Kasumi-1 (cell line): ENCODE measurements around the gene CIT.
A peak's percentile ranks its signal among the peaks of the same experiment; 100 is the strongest.

ENCODE experiments used
- DNase-seq, 2 experiments: peaks; one replicate each; lab custom pipeline; 2025; lab: John Stamatoyannopoulos, UW

The CIT gene

DNA sequence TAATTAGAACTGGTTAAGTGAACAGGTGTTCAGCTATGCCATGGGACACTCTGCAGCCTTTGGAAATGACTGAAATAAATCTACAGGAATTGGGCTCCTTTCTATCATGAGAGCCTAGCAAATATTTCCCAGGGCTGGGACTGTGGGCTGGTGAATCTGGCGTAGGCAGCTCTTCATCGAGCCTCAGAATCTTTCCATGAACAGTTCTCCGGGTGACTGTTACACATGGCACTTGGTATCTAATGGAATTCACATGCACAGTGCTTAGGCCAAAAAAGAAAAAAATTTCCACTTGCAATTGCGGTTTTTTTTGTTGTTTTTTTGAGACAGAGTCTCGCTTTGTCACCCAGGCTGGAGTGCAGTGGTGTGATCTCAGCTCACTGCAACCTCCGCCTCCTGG is 177.0 kb downstream of the CIT start:
- DNase-seq = no peak

DNA sequence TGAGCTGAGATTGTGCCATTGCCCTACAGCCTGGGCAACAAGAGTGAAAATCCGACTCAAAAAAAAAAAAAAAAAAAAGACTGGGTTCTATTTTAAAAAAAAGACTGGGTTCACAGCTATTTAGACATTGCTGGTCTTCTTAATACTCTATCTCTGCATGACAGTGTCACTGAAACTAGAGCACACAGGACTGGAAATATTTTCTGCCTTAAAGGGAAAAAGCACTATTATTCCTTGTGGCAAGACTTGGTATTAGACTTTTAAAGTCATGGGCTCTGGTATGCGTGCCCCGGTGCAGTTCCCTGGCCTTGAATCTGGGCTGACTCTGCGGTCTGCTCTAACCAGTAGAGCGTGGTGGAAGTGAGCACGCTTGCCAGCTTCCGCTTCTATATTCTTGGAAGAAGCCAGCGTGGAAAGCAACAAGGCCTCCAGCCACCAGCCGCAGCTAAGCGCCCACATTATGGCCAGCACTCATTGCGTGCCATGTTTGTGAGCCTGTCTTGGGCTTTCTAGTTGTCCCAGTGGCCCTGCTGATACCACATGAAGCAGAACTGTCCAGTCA is 177.8 kb downstream of the CIT start:
- no peak for DNase-seq

DNA sequence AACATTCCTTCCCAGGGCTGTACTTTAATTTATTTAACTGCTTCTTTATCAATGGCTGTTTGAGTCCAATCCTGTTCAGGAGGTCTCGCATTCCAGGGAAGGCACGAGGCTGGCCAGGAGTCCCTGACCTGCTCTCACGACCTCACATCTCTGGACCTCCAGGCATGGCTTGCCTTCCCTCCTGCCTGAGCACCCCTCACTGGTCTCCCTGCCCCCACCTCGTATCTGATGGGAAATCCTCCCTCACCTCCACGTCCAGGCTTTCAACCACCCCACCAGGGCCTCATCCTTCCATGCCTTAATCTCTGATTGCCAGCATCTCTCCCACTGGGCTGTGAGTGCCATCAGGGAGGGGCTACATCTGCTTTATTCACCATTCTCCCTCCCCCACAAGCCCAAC is 180.2 kb downstream of the CIT start:
- no peak for DNase-seq

DNA sequence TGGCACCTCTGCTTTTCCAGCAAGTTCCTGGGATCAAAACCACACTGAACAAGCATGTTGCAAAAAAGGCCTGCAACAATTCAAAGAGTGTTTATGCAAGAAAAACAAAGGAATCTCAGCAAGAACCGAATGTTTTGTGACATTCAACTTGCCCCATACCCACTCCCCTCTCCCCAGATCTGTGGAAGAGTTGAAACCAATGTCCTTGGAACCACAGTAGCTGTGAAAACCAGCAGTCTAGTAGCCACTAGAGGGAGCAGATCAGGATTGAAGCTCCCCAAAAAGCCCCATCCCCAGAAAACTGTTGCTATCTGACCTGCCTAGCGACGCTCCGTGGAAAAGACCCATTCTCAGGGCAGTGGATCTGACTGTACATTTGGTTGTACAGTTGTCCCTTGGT is 182.1 kb downstream of the CIT start:
- peak; percentile 13 to 56 for DNase-seq

DNA sequence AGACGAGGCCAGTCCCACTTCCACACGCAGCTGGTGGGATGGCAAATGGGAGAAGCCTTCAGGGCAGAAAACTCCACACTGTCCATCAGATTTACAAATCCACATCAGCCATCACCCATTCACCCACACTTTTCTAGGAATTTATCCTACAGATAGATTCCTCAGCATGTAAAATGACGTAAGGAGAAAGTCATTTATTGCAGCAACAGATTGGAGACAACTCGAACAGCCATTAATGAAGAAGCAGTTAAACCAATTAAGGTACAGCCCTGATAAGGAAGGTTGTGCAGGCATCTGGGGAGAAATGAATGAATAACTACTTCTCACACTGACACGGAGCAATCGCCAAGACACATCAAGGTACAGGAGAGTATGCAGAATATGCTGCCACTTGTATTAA is 183.0 kb downstream of the CIT start:
- no peak for DNase-seq

DNA sequence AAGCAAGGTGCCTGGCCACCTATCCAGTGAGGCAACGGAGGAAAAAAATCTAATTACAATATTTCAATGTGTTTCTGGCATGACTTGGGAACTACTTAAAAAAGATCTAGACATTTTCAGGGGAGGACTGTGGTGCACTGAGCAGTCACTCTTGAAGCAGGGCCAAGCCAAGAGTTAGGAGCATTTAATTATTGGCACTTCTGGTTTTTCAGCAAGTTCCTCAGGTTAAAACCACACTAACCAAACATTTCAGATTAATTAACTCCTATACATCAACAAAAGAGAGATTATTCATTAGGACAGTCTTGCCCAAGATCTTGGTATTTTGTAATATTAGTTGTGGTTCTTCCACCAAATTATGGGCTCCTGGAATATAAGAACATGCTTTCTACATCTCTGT is 183.6 kb downstream of the CIT start:
- DNase-seq = no peak

DNA sequence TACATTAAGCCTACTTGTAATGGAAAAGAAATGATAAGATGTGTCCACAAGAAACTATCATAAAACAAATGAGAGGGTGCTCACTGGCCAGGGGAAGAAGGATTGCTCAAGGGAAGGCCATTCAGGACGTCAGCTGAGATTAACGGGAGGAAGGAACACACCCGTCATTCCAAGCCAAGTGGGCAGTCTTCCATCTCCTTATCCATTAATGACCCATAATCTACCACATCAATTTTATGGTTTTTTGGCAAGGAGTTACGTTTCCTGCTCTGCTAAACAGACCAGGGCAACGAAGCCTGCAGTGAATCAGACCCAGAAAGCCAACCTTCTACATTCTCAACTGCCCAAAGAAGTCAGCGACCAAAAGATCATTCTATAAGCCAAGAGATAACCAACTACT is 184.1 kb downstream of the CIT start:
- DNase-seq = no peak

DNA sequence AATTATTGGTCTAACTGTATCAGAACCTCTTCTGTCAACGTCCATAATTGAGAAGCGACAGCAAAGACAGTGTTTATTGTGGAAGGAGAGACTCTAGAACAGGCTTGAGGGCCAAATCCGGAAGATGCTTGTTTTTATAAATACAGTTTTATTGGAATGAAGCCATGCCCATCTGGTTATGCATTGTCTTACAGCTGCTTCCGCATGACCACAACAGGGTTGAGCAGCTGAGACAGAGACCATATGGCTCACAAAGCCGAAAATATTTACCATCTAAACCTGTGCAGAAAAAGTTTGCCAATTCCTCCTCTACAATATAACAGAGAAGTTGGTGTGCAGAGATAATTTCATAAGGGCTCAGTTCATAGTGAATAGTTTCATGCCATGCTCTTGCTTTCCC is 184.7 kb downstream of the CIT start:
- no peak for DNase-seq

DNA sequence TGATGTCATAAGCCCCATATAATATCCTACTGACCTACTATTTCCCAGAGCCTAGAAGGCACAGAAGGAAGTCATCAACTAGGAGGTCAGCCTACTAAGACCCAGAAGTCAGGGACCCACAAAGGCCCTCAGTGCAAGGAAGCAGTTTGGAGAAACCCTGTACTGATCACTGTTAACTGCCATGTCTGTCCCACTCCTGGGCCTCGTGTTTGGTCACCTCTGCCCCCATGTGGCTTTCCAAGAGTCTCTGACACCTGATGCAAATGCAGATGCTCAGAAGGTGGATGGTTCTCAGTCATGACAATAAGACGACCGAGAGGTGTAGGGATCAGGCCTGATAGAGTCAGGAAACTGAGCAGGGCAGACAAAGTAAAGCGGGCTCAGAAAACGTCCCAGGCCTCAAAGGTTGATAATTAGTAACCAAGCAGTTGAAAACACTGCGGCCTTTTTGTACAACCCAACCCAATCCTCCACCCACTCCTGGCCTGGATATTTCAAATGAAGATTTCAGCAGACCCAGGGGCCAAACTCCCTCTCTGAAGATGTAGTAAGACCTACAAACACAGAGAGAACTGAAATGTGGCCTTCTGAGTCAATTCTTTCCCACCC is 185.8 kb downstream of the CIT start:
- no peak for DNase-seq

DNA sequence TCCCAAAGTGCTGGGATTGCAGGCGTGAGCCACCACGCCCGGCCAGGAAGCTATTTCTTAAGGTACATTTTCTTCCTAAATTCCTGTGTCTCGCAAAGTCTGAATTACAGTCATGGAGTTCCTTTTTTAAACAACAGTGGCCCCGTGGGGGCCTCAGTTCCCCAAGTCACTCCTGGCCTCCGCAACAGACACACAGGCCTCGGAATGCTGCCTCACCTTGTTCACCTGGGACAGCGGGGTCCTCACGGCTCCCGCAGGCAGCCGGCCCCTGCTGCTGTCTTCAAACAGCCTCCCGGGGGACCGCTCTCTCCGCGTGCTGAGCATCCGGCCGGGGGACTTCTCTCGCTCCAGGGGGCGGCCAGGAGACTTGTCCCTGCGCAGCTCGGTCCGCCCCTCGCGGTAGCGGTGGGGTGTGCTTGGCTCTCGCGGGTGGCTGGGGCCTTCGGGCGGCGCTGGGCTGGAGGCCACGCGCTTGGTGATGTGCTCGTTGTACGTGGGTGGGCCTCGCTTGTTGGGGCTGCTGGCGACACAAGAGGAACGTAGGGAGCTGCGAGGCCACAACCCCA is 187.1 kb downstream of the CIT start:
- DNase-seq = no peak

DNA sequence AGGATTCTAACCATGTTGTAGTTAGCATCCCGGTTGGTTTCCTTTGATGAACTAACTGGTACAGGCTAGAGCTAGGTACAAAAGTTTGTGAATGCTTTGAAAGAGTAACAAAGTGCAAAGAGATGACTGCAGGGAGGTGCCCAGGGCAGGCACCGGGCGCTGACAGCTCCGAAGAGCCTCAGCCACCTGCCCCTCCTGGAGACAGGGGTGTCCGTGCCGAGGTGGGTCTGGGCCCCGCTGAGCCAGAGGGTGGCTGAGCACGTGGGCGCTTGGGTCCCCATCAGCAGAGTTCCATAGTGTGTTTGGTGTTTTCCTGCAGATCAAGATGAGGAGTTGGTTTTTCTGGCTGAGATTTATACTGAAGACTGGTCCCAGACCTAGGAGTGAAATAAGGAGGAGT is 189.2 kb downstream of the CIT start:
- no peak for DNase-seq

DNA sequence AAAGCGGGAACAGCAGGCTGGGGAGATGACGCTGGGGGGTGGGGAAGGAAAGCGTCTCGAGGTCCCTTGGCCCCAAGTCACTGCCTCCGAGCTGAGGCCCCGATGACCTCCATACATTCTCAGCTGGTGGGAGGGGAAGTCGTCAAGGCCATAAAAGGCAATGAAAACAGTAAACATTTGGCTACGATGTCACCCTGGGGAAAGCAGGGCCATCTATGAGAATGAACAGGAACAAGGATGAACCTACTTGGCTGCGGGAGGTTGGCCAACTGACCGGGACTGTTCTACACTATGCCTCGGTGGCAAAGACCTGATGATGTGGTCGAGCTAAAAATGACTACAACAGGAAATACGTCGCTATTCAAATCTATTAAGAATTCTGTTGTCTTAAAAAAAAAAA is 189.7 kb downstream of the CIT start:
- DNase-seq = no peak

DNA sequence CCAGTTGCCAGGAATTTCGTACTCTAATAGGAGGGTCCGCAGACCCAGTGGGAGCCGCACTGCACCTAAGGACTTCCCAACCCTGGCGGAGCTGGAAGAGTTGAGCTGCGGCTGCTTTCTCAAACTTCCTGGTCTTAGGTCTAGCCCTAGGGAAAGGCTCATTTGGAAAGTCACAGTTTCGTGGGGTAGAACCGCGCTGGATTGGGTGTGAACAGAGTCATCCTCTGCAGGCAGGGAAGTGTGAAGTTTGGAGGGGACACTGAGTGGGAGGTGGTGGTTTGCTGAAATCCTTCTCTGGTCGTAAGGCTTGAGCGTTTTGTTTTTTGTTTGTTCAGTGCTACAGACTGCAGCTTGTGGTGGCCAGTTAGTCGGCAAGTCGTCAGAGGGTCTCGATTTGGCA is 190.3 kb downstream of the CIT start:
- no peak for DNase-seq

DNA sequence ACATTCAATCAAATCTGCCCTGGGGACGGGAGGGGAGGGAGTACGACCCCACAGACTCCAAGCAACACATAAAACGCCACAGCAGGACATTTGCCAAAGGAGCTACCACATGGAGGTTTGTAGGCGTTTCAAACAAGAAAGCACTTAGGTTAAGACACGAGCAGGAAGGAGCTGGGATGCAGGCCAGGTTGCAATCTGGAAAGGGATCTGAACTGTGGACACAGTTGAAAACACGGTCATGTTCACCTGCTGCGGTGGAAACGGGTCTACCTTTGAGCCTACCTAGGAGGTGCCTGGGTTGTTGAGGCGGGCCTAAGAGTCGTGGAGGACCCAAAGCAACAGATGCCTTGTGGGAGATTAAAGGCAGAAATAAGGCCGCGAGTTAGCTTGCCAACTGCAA is 190.8 kb downstream of the CIT start:
- DNase-seq = no peak

DNA sequence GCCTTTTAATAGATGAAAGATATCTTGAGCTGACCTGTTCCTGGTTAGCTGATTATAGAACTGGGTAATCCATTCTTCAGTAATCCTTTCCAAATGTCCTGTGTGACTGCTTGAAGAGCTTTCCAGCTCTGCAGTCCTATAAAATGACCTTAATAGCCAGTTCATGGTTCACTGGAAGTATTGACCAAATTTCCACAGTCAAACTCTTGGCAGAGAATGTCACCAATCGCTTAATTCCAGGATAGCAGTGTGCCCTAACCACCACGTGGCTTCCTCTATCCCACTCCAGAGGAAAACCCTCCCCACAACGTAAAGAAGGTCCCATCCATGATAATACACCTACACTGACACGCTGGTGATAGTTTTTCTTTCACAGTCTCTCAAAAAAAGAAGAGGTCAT is 191.7 kb downstream of the CIT start:
- DNase-seq = no peak

DNA sequence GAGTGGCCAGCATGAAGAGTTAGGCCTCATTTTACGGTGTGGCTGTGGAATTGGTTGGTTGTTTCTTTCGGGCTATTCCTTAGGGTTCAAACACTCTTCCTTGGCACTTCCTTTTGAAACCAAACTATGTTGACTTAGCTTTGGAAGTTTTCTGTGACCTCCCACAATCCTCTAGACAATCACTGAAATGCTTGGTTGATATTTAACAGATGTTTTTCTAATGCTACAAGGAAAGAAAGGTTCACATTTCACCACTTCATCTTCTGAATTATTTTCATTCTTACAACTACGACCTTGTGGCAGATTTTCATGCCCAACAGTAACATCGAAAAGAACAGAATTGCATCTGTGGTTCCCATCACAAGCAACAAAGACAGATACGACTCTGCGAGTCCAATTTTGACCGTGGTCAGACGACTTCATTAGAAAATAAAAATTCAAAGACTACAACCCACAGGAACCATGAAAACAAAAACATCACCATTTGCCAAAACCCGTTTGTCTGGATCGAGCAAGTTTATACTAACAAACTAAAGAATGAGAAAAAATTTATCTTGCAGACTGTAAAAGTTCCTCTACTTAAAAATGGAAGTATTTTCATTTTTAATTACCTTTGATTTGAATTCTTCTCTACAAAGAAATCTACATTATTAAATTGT is 192.3 kb downstream of the CIT start:
- no peak for DNase-seq

DNA sequence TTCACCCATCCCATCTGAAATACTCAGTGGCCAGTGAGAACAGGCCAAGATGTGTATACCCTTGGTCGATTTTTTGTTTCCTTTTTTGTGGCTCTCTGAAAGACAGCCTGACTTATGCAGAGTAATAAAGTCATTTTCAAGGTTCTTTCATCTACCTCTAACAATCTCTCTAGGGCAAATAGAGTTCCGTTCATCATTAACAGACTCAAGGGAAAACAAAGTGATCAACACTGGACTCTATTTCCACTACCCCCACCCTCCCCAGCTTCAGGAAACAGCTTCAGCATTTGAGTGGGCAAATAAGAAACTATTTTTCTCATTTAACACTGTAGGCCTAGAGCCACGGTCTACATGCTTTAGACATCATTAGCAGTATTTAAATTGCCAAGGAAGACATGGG is 193.3 kb downstream of the CIT start:
- no peak for DNase-seq

DNA sequence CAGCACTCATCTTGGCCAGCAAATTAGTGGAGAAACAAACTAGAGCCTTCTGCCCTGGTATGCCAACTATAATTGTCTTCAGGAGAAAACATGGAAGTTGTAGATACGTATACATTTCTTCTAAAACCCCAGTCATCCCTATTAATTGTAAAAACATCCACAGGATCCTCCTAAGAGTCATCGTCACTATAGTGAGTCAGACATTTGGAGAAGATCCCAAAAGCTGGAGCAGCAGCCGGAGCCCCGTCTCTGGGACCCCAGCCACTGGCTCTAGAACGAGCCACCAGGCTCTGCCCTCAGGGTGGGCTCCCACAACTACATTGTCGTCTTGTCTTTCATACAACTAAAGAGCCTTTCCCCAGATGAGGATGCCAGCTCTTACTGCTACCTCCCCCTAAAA is 193.7 kb downstream of the CIT start:
- no peak for DNase-seq

DNA sequence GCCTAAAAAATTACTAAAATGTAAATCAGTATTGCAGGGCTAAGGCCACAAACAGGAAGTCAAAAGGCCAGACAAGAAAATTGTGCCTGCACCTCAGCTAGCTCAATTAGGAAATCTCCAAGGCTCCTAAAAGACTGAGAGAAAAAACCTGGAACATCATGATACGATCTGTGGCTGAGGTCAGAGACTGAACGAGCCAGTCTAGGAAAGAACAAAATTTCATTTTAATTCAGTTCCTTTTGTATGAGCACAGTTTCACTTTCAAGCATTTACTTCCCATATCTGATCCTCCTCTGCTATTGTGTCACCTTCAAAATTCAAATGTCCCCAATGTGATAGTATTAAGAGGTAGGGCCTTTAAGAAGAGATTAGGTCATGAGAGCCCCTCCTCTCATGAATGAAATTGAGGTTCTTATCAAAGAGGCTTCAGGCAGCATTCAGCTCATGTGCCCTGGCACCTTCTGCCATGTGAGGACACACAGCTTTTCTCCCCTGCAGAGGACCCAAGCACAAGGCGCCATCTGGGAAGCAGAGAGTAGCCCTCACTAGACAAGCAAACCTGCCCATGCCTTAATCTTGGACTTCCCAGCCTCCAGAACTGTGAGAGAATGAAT is 194.4 kb downstream of the CIT start:
- peak; percentile 16 to 42 for DNase-seq

DNA sequence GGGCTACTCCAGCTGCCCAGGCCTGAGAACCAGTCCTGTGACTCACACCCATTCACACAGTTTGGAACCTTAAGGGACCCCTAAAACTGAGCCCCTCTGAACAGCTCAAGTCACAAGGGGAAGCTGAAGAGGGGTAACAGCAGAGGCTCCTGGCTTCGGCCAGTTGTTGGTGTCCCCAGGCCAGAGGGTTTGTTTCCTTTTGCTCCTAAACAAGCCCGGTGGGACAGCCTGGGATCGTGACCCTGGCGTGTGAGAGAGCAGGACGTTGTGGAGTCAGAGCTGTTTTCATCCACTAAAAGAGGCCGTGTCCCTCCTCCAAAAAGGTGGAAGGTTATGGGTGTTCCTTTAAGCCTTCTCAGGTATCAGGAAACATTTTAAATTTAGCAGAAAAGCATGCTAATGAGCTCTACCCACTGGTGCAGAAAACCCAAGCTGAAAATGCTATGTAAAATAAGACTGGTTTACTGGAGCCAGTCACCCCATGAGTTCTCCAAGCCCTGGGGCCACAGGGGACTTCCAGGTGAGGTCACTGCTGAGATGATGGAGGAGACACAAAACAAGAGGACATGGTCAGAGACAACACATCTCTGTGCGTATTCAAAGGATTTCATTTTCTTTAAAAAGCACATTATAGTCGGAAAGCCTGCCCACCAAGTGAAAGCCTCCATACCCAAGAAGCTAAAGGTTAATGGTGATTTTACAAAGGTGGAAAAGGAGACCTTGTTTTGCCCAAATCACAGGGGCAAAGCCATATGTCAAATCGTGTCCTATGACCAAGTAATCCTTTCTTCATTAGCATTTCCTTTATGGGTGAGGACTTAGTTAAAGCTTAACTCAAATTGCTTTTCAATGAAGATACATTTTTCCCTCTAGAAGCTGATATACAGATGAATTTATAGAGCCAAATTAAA is 195.1 kb downstream of the CIT start:
- no peak for DNase-seq

DNA sequence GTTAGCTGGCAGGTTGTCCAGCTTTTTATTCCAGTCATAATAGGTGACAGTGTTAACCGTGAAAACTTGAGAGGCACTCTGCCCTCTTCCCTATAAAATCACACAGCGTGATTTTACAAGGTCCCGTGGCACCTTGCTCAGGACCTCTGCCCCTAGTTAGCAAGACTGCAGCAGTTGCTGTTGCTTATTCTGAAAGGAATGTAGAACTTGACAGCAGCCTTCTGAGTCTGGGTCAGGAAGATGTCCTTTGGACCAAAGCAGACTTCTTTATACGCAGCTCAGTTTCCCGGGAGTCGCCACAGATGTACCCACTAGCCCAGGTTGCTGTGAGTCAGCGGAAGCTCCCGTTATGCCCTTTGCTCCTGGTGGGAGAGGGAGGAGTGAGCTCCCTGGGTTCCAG is 196.0 kb downstream of the CIT start:
- no peak for DNase-seq

DNA sequence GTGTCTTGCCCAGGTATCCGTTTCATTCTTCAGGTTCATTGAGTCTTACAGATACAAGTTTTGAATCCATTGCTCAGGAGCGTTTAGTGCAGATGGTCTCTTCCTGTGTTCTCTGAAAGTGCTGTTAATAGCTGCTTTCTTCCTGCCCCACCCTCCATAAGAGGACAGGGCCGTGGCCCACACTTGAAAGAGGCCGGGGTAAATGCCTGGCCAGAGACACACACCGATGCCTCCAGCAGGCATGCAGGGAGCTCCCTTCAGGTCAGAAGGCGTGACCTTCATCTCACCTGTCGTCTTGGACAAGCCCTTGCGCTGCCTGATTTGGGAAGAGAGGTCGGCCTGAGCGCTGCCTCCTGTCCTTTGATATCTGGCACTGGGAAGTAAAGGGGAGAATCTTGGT is 197.6 kb downstream of the CIT start:
- no peak for DNase-seq
